IMR-90 (cell line): ENCODE measurements around the gene ABR. TPM values are rescaled to one million over a fixed set of nuclear protein-coding genes. Genes with fewer than 3 reads are reported as not detected.

Experiments used
- ATAC-seq: fragments of 200-7000 bp; cut with Tn5 transposase; 2 replicates; pipeline ENCODE4 v1.9.1; 2020; ENCODE audit warnings: low read depth, mild to moderate bottlenecking, moderate library complexity
- BruUV-seq: library from RNA; stranded (reverse); fragments of 400-500 nt; replicated peaks from 2 replicates; lab custom pipeline; 2021; lab: Mats Ljungman, UMichigan
- CTCF ChIA-PET: fragments of 300-600 bp; formaldehyde crosslinking; extraction: SDS; loops from one replicate; lab custom pipeline; 2021; ENCODE audit warnings: antibody characterized with exemption; lab: Yijun Ruan, JAX
- POLR2A ChIA-PET: fragments of 300-600 bp; sonication (Branson Sonifier 250); formaldehyde crosslinking; loops from one replicate; lab custom pipeline; 2022; ENCODE audit warnings: antibody characterized with exemption; ENCODE audit not compliant: unreplicated experiment; lab: Charles Lee
- DNase-seq: peaks from one replicate; pipeline ENCODE4 v3.0.0; 2013
- H2AFZ ChIP-seq: replicated peaks from 2 replicates; pipeline ENCODE3; 2013; ENCODE audit warnings: low read length, mild to moderate bottlenecking; ENCODE audit not compliant: poor library complexity
- H2AK5ac ChIP-seq: 2 replicates; pipeline ENCODE4 v1.6.1; 2013; ENCODE audit warnings: low read depth, low read length, inconsistent platforms
- H2AK9ac ChIP-seq: replicated peaks from 2 replicates; pipeline ENCODE3; 2013; ENCODE audit warnings: mild to moderate bottlenecking, low read depth, low read length, moderate library complexity; ENCODE audit not compliant: poor library complexity
- H2BK120ac ChIP-seq: 2 replicates; pipeline ENCODE4 v1.6.1; 2013; ENCODE audit warnings: low read depth, low read length, inconsistent platforms
- H2BK15ac ChIP-seq: 3 replicates; pipeline ENCODE4 v1.6.1; 2013; ENCODE audit warnings: low read depth, low read length, inconsistent platforms
- H2BK20ac ChIP-seq: 2 replicates; pipeline ENCODE4 v1.6.1; 2013; ENCODE audit warnings: low read depth, mild to moderate bottlenecking, inconsistent platforms, low read length, moderate library complexity
- H2BK5ac ChIP-seq: 2 replicates; pipeline ENCODE4 v1.6.1; 2013; ENCODE audit warnings: mild to moderate bottlenecking, low read depth, low read length, inconsistent platforms; ENCODE audit not compliant: poor library complexity, severe bottlenecking
- H3K14ac ChIP-seq: replicated peaks from 2 replicates; pipeline ENCODE4 v1.6.1; 2013; ENCODE audit warnings: low read depth, low read length, inconsistent platforms
- H3K18ac ChIP-seq: 2 replicates; pipeline ENCODE4 v1.6.1; 2013; ENCODE audit warnings: low read depth, low read length, control low read depth
- H3K23ac ChIP-seq: 2 replicates; pipeline ENCODE4 v1.6.1; 2013; ENCODE audit warnings: low read depth, low read length, inconsistent platforms
- H3K27ac ChIP-seq: 2 replicates; pipeline ENCODE4 v1.5.1; 2013; ENCODE audit warnings: mild to moderate bottlenecking, control low read depth, low read length; ENCODE audit not compliant: insufficient read depth
- H3K27me3 ChIP-seq: 2 replicates; pipeline ENCODE4 v1.6.1; 2013; ENCODE audit warnings: low read length; ENCODE audit not compliant: control insufficient read depth, insufficient read depth
- H3K36me3 ChIP-seq: 2 replicates; pipeline ENCODE4 v1.6.1; 2013; ENCODE audit warnings: low read length, mixed read lengths; ENCODE audit not compliant: control insufficient read depth, insufficient read depth
- H3K4ac ChIP-seq: 2 replicates; pipeline ENCODE4 v1.6.1; 2013; ENCODE audit warnings: low read depth, low read length, inconsistent platforms
- H3K4me1 ChIP-seq: 2 replicates; pipeline ENCODE4 v1.6.1; 2013; ENCODE audit warnings: low read length, mixed read lengths; ENCODE audit not compliant: control insufficient read depth, insufficient read depth
- H3K4me2 ChIP-seq: 2 replicates; pipeline ENCODE4 v1.6.1; 2013; ENCODE audit warnings: low read depth, mild to moderate bottlenecking, control low read depth, low read length, moderate library complexity
- H3K4me3 ChIP-seq: 2 replicates; pipeline ENCODE4 v1.5.1; 2013; ENCODE audit warnings: low read depth, mild to moderate bottlenecking, control low read depth, low read length, moderate library complexity; ENCODE audit not compliant: insufficient read depth
- H3K56ac ChIP-seq: 2 replicates; pipeline ENCODE4 v1.6.1; 2013; ENCODE audit warnings: low read length, inconsistent platforms; ENCODE audit not compliant: insufficient read depth; ENCODE audit errors: extremely low read depth
- H3K79me1 ChIP-seq, 2 experiments: 2 replicates each; pipeline ENCODE4 v1.6.1; 2013; ENCODE audit warnings: low read length in 2 of 2, inconsistent platforms in 1 of 2, low read depth in 1 of 2
- H3K9ac ChIP-seq: 2 replicates; pipeline ENCODE4 v1.6.1; 2013; ENCODE audit warnings: low read depth, low read length, control low read depth
- H3K9me1 ChIP-seq: 2 replicates; pipeline ENCODE4 v1.6.1; 2013; ENCODE audit warnings: low read length, inconsistent platforms; ENCODE audit not compliant: insufficient read depth
- H3K9me3 ChIP-seq: 2 replicates; pipeline ENCODE4 v1.6.1; 2013; ENCODE audit warnings: low read length; ENCODE audit not compliant: control insufficient read depth, insufficient read depth
- H4K20me1 ChIP-seq: 2 replicates; pipeline ENCODE4 v1.6.1; 2013; ENCODE audit warnings: low read length, inconsistent platforms; ENCODE audit not compliant: insufficient read depth
- H4K5ac ChIP-seq: 2 replicates; pipeline ENCODE4 v1.6.1; 2013; ENCODE audit warnings: mild to moderate bottlenecking, low read depth, low read length, control low read depth
- H4K8ac ChIP-seq, 2 experiments: 2 replicates each; pipeline ENCODE4 v1.6.1; 2013; ENCODE audit warnings: low read depth in 2 of 2, low read length in 2 of 2, control low read depth in 1 of 2, inconsistent platforms in 1 of 2
- H4K91ac ChIP-seq: 2 replicates; pipeline ENCODE4 v1.6.1; 2013; ENCODE audit warnings: low read depth, low read length, inconsistent platforms; ENCODE audit not compliant: insufficient read depth
- BHLHE40 ChIP-seq: fragments of 150-350 bp; IDR thresholded peaks from 2 replicates; pipeline ENCODE4 v1.6.1; 2016; ENCODE audit warnings: mild to moderate bottlenecking, low read depth, low read length
- FOS ChIP-seq: fragments of 150-350 bp; IDR thresholded peaks from 2 replicates; pipeline ENCODE4 v1.6.1; 2016; ENCODE audit warnings: low read depth, low read length
- WGBS, 2 experiments: methylation state at CpG; one replicate each; pipeline versions ENCODE4 v1.1.5 to v1.1.7; 2013; ENCODE audit warnings: missing lambda C conversion rate in 2 of 2; ENCODE audit not compliant: insufficient read length in 1 of 2; ENCODE audit errors: extremely low coverage in 2 of 2; 5-methylcytosine and 5-hydroxymethylcytosine counted together
- dilution Hi-C: fragments of 300-500 bp; cut with HindIII; formaldehyde crosslinking; loops from one replicate; pipeline ENCODE4 v1.14.3; 2018; ENCODE audit warnings: low sequenced_read_pairs; ENCODE audit not compliant: unreplicated experiment
- in situ Hi-C: fragments of 300-500 bp; cut with MboI; formaldehyde crosslinking; loops from 3 replicates; pipeline ENCODE4 v1.14.3; 2019; ENCODE audit warnings: low sequenced_read_pairs, inconsistent platforms, mixed read lengths
- intact Hi-C: fragments of 100-400 bp; cut with micrococcal nuclease; formaldehyde crosslinking; loops from 2 replicates; pipeline ENCODE4 v1.10.0; 2022
- polyA plus RNA-seq, 3 experiments: library from polyadenylated mRNA; depleted of rRNA; stranded (reverse); fragments of >200 nt; gene quantifications; 2 replicates each; pipeline ENCODE4 v1.2.3, GENCODE V29; 2012; ENCODE audit warnings: low replicate concordance in 1 of 3
- total RNA-seq: library from RNA; depleted of rRNA; stranded (reverse); fragments of >200 nt; gene quantifications from 2 replicates; pipeline ENCODE4 v1.2.3, GENCODE V29; 2012
- TF ChIP-seq, protein P1 (sequence below): fragments of 150-350 bp; IDR thresholded peaks from 2 replicates; pipeline ENCODE4 v1.6.1; 2017; ENCODE audit warnings: mild to moderate bottlenecking, antibody characterized with exemption, low read length, low read depth
- TF ChIP-seq, protein P2 (sequence below): fragments of 150-350 bp; IDR thresholded peaks from 2 replicates; pipeline ENCODE4 v1.6.1; 2016; ENCODE audit warnings: low read depth, mild to moderate bottlenecking, low read length, moderate library complexity, borderline replicate concordance

Gene ABR
- total and polyA plus RNA-seq, 2 of the 4 experiments (the other 2 are of a cell fraction) = 28.3 to 79.7 TPM

DNA sequence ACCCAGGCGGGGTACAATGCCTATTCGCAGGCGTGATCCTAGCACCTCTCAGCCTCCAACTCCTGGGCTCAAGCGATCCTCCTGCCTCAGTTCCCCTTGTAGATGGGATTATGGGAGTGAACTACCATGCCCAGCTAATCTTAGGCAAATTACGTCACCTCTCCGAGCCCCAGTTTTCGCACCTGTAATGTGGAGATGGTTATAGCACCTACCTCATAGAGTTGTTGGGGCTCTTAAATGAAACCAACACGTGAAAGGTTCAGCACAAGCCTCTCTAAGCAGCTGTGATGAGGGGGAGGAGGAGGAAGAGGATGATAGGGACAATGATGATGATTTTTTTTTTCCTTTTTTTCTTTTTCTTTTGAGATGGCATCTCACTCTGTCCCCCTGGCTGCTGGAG, 59.9 kb downstream of the ABR start:
- Histone ChIP-seq H3K23ac (no peak overlapping the region), H4K91ac (no peak overlapping the region), H3K9me1 (peaks cover 4% of the 10 kb centered on the region; the same call in 1 of the 2 replicates), H2AK9ac (no peak overlapping the region), H3K4ac (no peak overlapping the region), H3K9me3 (no peaks in the 10 kb centered on the region), H3K79me1 (peaks cover 2 to 6% of the 10 kb centered on the region in 2 experiments; a peak in 1 of 4 replicates), H3K18ac (no peak overlapping the region), H3K27me3 (no peaks in the 10 kb centered on the region), H2BK20ac (no peak overlapping the region), H3K27ac (no peak overlapping the region), H2BK120ac (no peak overlapping the region), H2BK15ac (no peak overlapping the region), H3K36me3 (peaks cover 15% of the 10 kb centered on the region; the same call in 1 of the 2 replicates), H3K14ac (no peak overlapping the region), H4K20me1 (peaks cover 23% of the 10 kb centered on the region), H2AFZ (no peak overlapping the region), H3K56ac (no peak overlapping the region), H3K4me2 (no peak overlapping the region), H2AK5ac (no peak overlapping the region), H3K4me3 (no peak overlapping the region), H3K4me1 (peaks cover 2% of the 10 kb centered on the region), H4K8ac (no peak overlapping the region), H3K9ac (no peak overlapping the region), H2BK5ac (no peak overlapping the region), H4K5ac (no peak overlapping the region)
- TF ChIP-seq, protein P1, sequence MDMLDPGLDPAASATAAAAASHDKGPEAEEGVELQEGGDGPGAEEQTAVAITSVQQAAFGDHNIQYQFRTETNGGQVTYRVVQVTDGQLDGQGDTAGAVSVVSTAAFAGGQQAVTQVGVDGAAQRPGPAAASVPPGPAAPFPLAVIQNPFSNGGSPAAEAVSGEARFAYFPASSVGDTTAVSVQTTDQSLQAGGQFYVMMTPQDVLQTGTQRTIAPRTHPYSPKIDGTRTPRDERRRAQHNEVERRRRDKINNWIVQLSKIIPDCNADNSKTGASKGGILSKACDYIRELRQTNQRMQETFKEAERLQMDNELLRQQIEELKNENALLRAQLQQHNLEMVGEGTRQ = no peak
- TF ChIP-seq, protein P2, sequence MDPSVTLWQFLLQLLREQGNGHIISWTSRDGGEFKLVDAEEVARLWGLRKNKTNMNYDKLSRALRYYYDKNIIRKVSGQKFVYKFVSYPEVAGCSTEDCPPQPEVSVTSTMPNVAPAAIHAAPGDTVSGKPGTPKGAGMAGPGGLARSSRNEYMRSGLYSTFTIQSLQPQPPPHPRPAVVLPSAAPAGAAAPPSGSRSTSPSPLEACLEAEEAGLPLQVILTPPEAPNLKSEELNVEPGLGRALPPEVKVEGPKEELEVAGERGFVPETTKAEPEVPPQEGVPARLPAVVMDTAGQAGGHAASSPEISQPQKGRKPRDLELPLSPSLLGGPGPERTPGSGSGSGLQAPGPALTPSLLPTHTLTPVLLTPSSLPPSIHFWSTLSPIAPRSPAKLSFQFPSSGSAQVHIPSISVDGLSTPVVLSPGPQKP = no peak
- no peak for TF ChIP-seq FOS
- no peak for TF ChIP-seq BHLHE40
- dilution Hi-C loops (no loop called here), in situ Hi-C loops (loop anchor here (10.0 kb wide), 1 partner anchor 55 kb away; the partner anchor contains the start of gene ABR), intact Hi-C loops (no loop called here)
- DNase-seq (no peak), ATAC-seq (no peak)
- BruUV-seq = no TSS peak
- WGBS, 2 experiments = no CpG with 5 or more reads among the region's 8 CpGs
- ChIA-PET CTCF (no interaction called here), POLR2A (no interaction called here)
